Muscle layer of duodenum (tissue), 2 donors: ENCODE measurements around the gene HEATR5A.
"Not testable (repeated sequence)": the region's sequence is repeated elsewhere in the genome, so short reads cannot be mapped to it uniquely, and the experiment has no call there.

Experiments used
- H3K27ac ChIP-seq: one replicate; pipeline ENCODE4 v1.7.0; 2013; ENCODE audit warnings: mild to moderate bottlenecking, low read length
- H3K27me3 ChIP-seq: one replicate; pipeline ENCODE4 v1.7.0; 2013; ENCODE audit warnings: low read depth, mild to moderate bottlenecking, control low read depth, low read length
- H3K36me3 ChIP-seq, 2 donors: one replicate each; pipeline ENCODE4 v1.7.0; 2013; ENCODE audit warnings: low read length in 2 of 2, control low read depth in 1 of 2, mild to moderate bottlenecking in 1 of 2; ENCODE audit not compliant: insufficient read depth in 2 of 2, control insufficient read depth in 1 of 2
- H3K4me1 ChIP-seq, 2 donors: one replicate each; pipeline ENCODE4 v1.7.0; 2013; ENCODE audit warnings: low read length in 2 of 2, mild to moderate bottlenecking in 2 of 2, control low read depth in 1 of 2, moderate library complexity in 1 of 2; ENCODE audit not compliant: insufficient read depth in 2 of 2, control insufficient read depth in 1 of 2
- H3K4me3 ChIP-seq, 2 donors: one replicate each; pipeline ENCODE4 v1.7.0; 2013; ENCODE audit warnings: low read length in 2 of 2, low read depth in 1 of 2, mild to moderate bottlenecking in 1 of 2
- H3K9me3 ChIP-seq, 2 donors: one replicate each; pipeline ENCODE4 v1.7.0; 2013; ENCODE audit warnings: low read length in 2 of 2, control low read depth in 1 of 2, mild to moderate bottlenecking in 1 of 2; ENCODE audit not compliant: control insufficient read depth in 1 of 2
- donor health status: healthy.

HEATR5A gene

GRCh38 chr14:31341280-31341679 is 79.1 kb downstream of the HEATR5A start:
- Histone ChIP-seq H3K4me1 (no peaks in the 10 kb centered on the region), H3K9me3 (no peaks in the 10 kb centered on the region), H3K27ac (no peak overlapping the region), H3K36me3 (peaks cover 26 to 39% of the 10 kb centered on the region in 2 donors), H3K27me3 (no peaks in the 10 kb centered on the region), H3K4me3 (no peak overlapping the region)

- no peak overlapping the region for H3K4me3 ChIP-seq
Measured at GRCh38 chr14:31340297-31341063, 79.9 kb downstream of the HEATR5A start.

GRCh38 chr14:31339743-31340142 is 80.6 kb downstream of the HEATR5A start:
- Histone ChIP-seq H3K27me3 (no peaks in the 10 kb centered on the region), H3K36me3 (peaks cover 20 to 29% of the 10 kb centered on the region in 2 donors), H3K4me3 (no peak overlapping the region), H3K4me1 (no peaks in the 10 kb centered on the region), H3K27ac (no peak overlapping the region), H3K9me3 (no peaks in the 10 kb centered on the region)

More at GRCh38 chr14:31340297-31341063, 79.9 kb downstream of the HEATR5A start:
- Histone ChIP-seq H3K27me3 (no peaks in the 10 kb centered on the region), H3K36me3 (peaks cover 23 to 34% of the 10 kb centered on the region in 2 donors), H3K4me1 (no peaks in the 10 kb centered on the region), H3K27ac (no peak overlapping the region), H3K9me3 (no peaks in the 10 kb centered on the region)

- no peaks in the 10 kb centered on the region for H3K4me1 ChIP-seq
- no peak overlapping the region for H3K27ac ChIP-seq
- no peaks in the 10 kb centered on the region for H3K27me3 ChIP-seq
- H3K36me3 ChIP-seq: peaks cover 8 to 14% of the 10 kb centered on the region in 2 donors
- H3K4me3 ChIP-seq: no peak overlapping the region
- no peaks in the 10 kb centered on the region for H3K9me3 ChIP-seq
Measured at GRCh38 chr14:31337331-31337730, 83.0 kb downstream of the HEATR5A start.

- no peaks in the 10 kb centered on the region for H3K4me1 ChIP-seq
- H3K4me3 ChIP-seq: no peak overlapping the region
- H3K9me3 ChIP-seq: no peaks in the 10 kb centered on the region
- H3K27ac ChIP-seq: no peak overlapping the region
- no peaks in the 10 kb centered on the region for H3K27me3 ChIP-seq
- peaks cover 8 to 16% of the 10 kb centered on the region in 2 donors for H3K36me3 ChIP-seq
Measured at GRCh38 chr14:31336646-31337045, 83.7 kb downstream of the HEATR5A start.

- H3K27ac ChIP-seq, H3K4me3 ChIP-seq, H3K27me3 ChIP-seq, H3K9me3 ChIP-seq, H3K4me1 ChIP-seq: not testable (repeated sequence)
- peaks cover 0 to 18% of the 10 kb centered on the region in 2 donors for H3K36me3 ChIP-seq
Measured at GRCh38 chr14:31331395-31331794, 89.0 kb downstream of the HEATR5A start.

- not testable (repeated sequence) for H3K9me3 ChIP-seq, H3K27ac ChIP-seq, H3K27me3 ChIP-seq, H3K4me3 ChIP-seq, H3K4me1 ChIP-seq
- H3K36me3 ChIP-seq: peaks cover 0 to 17% of the 10 kb centered on the region in 2 donors
Measured at GRCh38 chr14:31329876-31330521, 90.4 kb downstream of the HEATR5A start.

- H3K4me1 ChIP-seq: no peaks in the 10 kb centered on the region
- H3K27me3 ChIP-seq: no peaks in the 10 kb centered on the region
- H3K4me3 ChIP-seq: no peak overlapping the region
- no peaks in the 10 kb centered on the region for H3K9me3 ChIP-seq
- peaks cover 0 to 11% of the 10 kb centered on the region in 2 donors for H3K36me3 ChIP-seq
- H3K27ac ChIP-seq: no peak overlapping the region
Measured at GRCh38 chr14:31326111-31326510, 94.2 kb downstream of the HEATR5A start.

- peaks cover 5 to 9% of the 10 kb centered on the region in 2 donors for H3K36me3 ChIP-seq
- H3K27ac ChIP-seq: no peak overlapping the region
- H3K4me1 ChIP-seq: no peaks in the 10 kb centered on the region
Measured at GRCh38 chr14:31323419-31323818, 96.9 kb downstream of the HEATR5A start.

GRCh38 chr14:31320922-31321766 is 99.2 kb downstream of the HEATR5A start:
- Histone ChIP-seq H3K4me1 (no peaks in the 10 kb centered on the region), H3K36me3 (peaks cover 16 to 18% of the 10 kb centered on the region in 2 donors), H3K9me3 (no peaks in the 10 kb centered on the region), H3K4me3 (no peak overlapping the region), H3K27me3 (no peaks in the 10 kb centered on the region), H3K27ac (no peak overlapping the region)

More at GRCh38 chr14:31323419-31323818, 96.9 kb downstream of the HEATR5A start:
- Histone ChIP-seq H3K27me3 (no peaks in the 10 kb centered on the region), H3K9me3 (no peaks in the 10 kb centered on the region), H3K4me3 (no peak overlapping the region)

GRCh38 chr14:31320216-31320615 is 100.1 kb downstream of the HEATR5A start:
- no peaks in the 10 kb centered on the region for H3K4me1 ChIP-seq
- H3K4me3 ChIP-seq: no peak overlapping the region
- no peak overlapping the region for H3K27ac ChIP-seq
- no peaks in the 10 kb centered on the region for H3K27me3 ChIP-seq
- H3K36me3 ChIP-seq: peaks cover 21 to 24% of the 10 kb centered on the region in 2 donors
- no peaks in the 10 kb centered on the region for H3K9me3 ChIP-seq
